A549 treated with CpdA at 1 μM for 4 hours (cell line): ENCODE data around the gene RAD51D. TPM values are rescaled to one million over a fixed set of nuclear protein-coding genes. Genes with fewer than 3 reads are reported as not detected.

Experiments
- total RNA-seq: library from RNA; stranded (reverse); fragments of 200-300 nt; extraction: Qiagen RNA extraction; gene quantifications from 5 replicates; pipeline ENCODE4 v1.2.3, GENCODE V29; 2022; ENCODE audit warnings: low read depth

Gene RAD51D
- total RNA-seq: 22.6 to 32.7 TPM (median 26.8 TPM) in 5 replicates

DNA sequence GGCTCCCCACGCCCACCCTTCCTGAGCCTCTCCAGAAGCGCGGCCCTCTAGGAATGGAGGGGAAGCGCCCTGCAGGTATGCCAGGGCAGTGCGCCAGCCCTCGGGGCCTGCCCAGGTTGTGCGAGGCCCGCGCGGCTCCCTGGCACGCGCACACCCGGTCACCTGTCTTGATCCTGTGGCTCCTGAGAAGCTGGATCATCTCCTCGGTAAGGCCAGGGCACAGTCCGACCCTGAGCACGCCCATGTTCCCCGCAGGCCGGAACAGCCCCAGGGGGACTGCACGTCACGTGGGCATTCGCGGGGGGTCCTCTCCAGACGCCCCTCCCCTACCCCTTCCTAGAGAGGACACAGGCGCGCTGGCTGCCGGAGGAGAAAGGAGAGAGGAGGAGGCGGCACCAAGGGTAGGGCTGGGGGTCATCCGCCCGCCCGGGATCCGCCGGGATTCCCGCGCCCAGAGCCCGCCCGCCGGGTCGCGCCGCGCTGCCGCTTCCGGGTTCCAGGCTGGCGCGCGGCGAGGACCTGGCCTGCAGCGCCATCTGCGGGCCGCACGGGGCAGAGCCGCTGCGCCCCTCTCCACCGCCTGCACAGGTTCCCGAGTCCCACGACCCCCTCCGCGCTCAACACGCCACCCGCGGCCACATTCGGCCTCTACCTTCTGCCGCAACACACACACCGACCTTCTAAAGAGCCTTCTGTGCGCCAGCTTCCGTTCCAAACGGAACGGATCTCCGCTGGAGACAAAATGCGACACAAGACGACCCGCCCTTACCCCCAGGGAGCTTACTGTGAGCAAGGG lies at the start of gene RAD51D:
RAD51D (minus strand) TSS at position 491 of the 796 bp plus-strand sequence; CDS start at position 244, 247 bp downstream.

DNA sequence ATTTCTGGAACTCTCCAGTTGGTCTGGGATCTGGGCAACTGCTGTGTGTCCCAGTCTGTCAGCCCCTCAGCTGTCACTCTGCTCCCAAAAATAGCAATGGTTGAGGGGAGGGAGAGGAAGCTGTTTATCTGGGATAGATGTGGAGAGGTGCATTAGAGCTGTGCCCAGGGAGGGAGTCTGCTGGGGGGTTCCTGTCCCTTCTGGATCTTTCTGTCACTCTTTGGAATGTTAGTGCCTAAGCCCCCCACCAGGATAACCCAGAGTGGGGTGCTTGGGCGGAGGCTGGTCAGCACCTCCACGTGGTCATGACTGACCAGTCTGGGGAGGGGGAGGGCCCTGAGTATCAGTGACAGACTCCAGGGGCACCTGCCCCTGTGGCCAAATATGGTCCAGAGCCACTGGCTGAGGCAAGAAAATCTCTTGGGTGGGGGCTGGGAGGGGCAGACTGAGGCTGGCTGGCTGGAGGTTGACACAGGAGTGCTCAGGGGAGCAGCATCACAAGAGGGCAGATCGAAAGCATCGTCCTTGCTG lies 27.8 kb upstream of the RAD51D start, which contains the start of gene UNC45B:
UNC45B (plus strand) TSS at position 443 of the 531 bp plus-strand sequence. CDS start 447 bp downstream, outside the sequence.

DNA sequence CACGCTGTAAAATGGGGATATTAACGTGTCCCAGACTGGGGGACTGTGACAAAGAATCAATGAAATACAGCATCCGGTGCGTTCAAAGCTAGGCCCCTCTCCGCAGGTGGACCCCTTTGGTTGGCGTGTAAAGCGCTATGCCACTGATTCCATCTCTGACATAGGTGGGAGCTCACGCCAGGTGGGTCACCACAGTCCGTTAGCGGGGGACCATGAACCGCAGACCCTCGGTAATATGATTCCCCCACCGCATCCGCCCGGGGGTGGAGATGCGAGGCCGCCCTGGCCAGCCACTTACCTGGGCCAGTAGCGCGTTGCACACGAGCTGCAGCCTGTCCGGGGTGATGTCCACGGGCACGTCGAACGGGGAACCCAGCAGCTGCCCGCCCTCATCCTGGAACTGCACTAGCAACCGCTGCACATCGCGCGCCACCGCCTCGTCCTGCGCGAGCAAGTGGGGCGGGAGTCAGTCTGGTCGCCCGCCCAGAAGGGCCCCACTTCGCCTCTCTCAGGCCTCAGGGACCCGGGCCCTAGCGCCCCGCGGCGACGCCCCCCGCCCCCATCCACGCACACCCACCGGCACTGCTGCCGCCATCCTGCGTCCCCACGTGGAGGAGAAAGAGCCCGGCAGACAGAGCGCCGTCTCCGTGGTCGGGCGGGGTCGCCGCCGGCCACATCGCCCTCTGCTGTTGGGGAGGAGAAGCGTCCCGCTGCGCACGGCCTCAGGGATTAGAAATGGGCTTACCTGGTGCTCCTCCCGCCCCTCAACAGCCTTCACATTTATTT lies 22.2 kb upstream of the RAD51D start, which contains the start of gene NLE1:
NLE1 (minus strand) TSS at position 623 of the 786 bp plus-strand sequence; CDS start at position 595, 28 bp downstream.

GRCh38 chr17:35121315-35121714 lies 1.7 kb upstream of the RAD51D start, which contains the start of gene FNDC8:
Gene FNDC8, plus strand, starts transcription at chr17:35121615. Its CDS starts 79 bp downstream, at chr17:35121694.

DNA sequence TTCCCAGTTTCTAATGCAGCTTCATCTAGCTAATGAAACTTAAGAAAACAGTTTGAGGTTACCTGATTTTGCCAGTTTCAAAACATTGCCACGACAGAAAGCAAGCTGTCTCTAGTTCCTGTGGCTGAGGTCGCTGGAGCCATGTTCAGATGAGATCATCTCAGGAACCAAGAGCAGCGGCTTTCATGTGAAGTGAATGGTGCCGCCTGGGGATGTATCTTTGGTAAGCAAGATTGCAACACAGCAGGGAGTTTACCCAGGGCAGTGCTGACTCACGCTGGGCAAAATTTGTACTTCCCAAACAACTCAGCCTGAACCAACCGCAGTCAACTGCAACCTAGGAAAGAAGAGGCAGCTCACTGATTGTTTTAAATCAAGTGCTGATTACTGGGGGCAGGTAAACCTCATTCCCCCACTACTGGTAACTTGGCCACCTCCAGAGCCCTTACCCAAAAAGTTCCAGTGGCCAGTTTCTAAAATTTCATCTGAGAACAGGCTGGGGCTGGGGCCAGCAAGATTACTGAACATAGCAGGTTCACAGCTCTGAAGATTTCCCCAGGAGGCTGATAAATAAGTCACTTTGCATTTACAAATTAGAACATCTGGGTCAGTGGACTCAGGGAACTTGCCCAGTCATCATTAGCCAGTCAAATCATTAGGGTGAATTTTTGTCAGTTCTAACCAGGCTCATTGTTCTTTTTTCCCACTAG lies 56.0 kb downstream of the RAD51D start, which contains the start of gene RFFL:
RFFL (minus strand) TSS at position 194 of the 710 bp plus-strand sequence. CDS start 37,154 bp downstream, outside the sequence.

Other genes starting within 250 kb of the RAD51D start
- gene CCT6B, start 158.4 kb downstream of the RAD51D start, total RNA-seq: 0.85 to 1.6 TPM (median 1.2 TPM) in 5 replicates
- 14.4 to 19.1 TPM (median 14.9 TPM) in 5 replicates for gene ZNF830, start 158.3 kb downstream of the RAD51D start, total RNA-seq
- 16.2 to 22.3 TPM (median 22.1 TPM) in 5 replicates for gene LIG3, start 139.3 kb downstream of the RAD51D start, total RNA-seq
- gene RFFL, start 56.2 kb downstream of the RAD51D start, total RNA-seq: 42.8 to 57.1 TPM (median 50.9 TPM) in 5 replicates
- gene FNDC8, start 1.8 kb upstream of the RAD51D start, total RNA-seq: not detected in 5 replicates
- gene NLE1, start 22.4 kb upstream of the RAD51D start, total RNA-seq: 36.0 to 40.6 TPM (median 36.3 TPM) in 5 replicates
- gene UNC45B, start 28.0 kb upstream of the RAD51D start, total RNA-seq: not detected in 5 replicates
- not detected in 5 replicates for gene SLC35G3, start 74.5 kb upstream of the RAD51D start, total RNA-seq
- 1.9 to 4.0 TPM (median 2.7 TPM) in 5 replicates for gene SLFN5, start 123.2 kb upstream of the RAD51D start, total RNA-seq